ENCODE measurements around the gene CXCR4.

- TF ChIP-seq EZH2phosphoT487 (IDR thresholded peaks at IDR 0.05; ENCODE audit: low read depth) (no peak), CTCF (IDR thresholded peaks at IDR 0.05; ENCODE audit: low read depth, low read length) (no peak)
Observed at GRCh38 chr2:136122661-136123060, 4.7 kb upstream of the CXCR4 start.

Data from OCI-LY3 (cell line).